ENCODE data around the gene GPC6.

- no peak for TF ChIP-seq POLR2A (IDR thresholded peaks at IDR 0.05; ENCODE audit: extremely low read depth, insufficient read length)
- no peak for TF ChIP-seq CTCF (IDR thresholded peaks at IDR 0.05; ENCODE audit: low read depth, low read length)
- TF ChIP-seq MYC (IDR thresholded peaks at IDR 0.05; ENCODE audit: low read depth, low read length) = no peak
These were observed 3.6 kb upstream of the GPC6 start for GRCh38 chr13:93222976-93223375.

Measured in NB4 (cell line).